Neuronal stem cell (in vitro differentiated cells): ENCODE results near the gene FAM53A.

Source experiments
- DNase-seq: peaks from one replicate; pipeline ENCODE4 v3.0.0-alpha.2; 2013; ENCODE audit warnings: low spot score
- H2AFZ ChIP-seq: one replicate; pipeline ENCODE4 v1.6.1; 2013; ENCODE audit warnings: mild to moderate bottlenecking, low read length, inconsistent platforms
- H2AK5ac ChIP-seq: 2 replicates; pipeline ENCODE4 v1.6.1; 2013; ENCODE audit warnings: low read depth, mild to moderate bottlenecking, inconsistent platforms, low read length, moderate library complexity, mixed read lengths
- H2BK120ac ChIP-seq: 2 replicates; pipeline ENCODE4 v1.6.1; 2013; ENCODE audit warnings: low read depth, mild to moderate bottlenecking, inconsistent platforms, low read length, moderate library complexity, mixed read lengths
- H2BK12ac ChIP-seq: one replicate; pipeline ENCODE4 v1.6.1; 2013; ENCODE audit warnings: low read length, inconsistent platforms
- H2BK15ac ChIP-seq: 2 replicates; pipeline ENCODE4 v1.6.1; 2013; ENCODE audit warnings: mild to moderate bottlenecking, low read length, inconsistent platforms, mixed read lengths
- H2BK5ac ChIP-seq: one replicate; pipeline ENCODE4 v1.6.1; 2013; ENCODE audit warnings: inconsistent platforms, mild to moderate bottlenecking, low read length, moderate library complexity
- H3K14ac ChIP-seq: one replicate; pipeline ENCODE4 v1.6.1; 2013; ENCODE audit warnings: low read length, inconsistent platforms
- H3K18ac ChIP-seq: 2 replicates; pipeline ENCODE4 v1.6.1; 2013; ENCODE audit warnings: low read length, inconsistent platforms
- H3K23ac ChIP-seq: 2 replicates; pipeline ENCODE4 v1.6.1; 2013; ENCODE audit warnings: low read depth, mild to moderate bottlenecking, mixed read lengths, low read length, inconsistent platforms; ENCODE audit not compliant: poor library complexity
- H3K27ac ChIP-seq: replicated peaks from 3 replicates; pipeline ENCODE4 v1.5.1; 2013; ENCODE audit warnings: low read length, inconsistent platforms
- H3K27me3 ChIP-seq, 3 experiments: 2 replicates each; pipeline ENCODE4 v1.6.1; 2013; ENCODE audit warnings: low read length in 3 of 3, mild to moderate bottlenecking in 2 of 3, inconsistent platforms in 1 of 3, low read depth in 1 of 3, mixed read lengths in 1 of 3, moderate library complexity in 1 of 3; ENCODE audit not compliant: control insufficient read depth in 3 of 3, insufficient read depth in 3 of 3
- H3K36me3 ChIP-seq, 2 donors: replicated peaks in 1 of 2; 2 replicates each; pipeline ENCODE4 v1.6.1; 2013; ENCODE audit warnings: low read length in 2 of 2; ENCODE audit not compliant: control insufficient read depth in 2 of 2, insufficient read depth in 2 of 2
- H3K4ac ChIP-seq: 2 replicates; pipeline ENCODE4 v1.6.1; 2013; ENCODE audit warnings: inconsistent platforms, mild to moderate bottlenecking, low read length, moderate library complexity
- H3K4me1 ChIP-seq, 2 donors: 1 replicate in 1 of 2; 2 replicates in 1 of 2; pipeline ENCODE4 v1.6.1; 2013; ENCODE audit warnings: low read length in 2 of 2, low read depth in 1 of 2; ENCODE audit not compliant: control insufficient read depth in 2 of 2, insufficient read depth in 1 of 2
- H3K4me2 ChIP-seq: one replicate; pipeline ENCODE4 v1.6.1; 2013; ENCODE audit warnings: mild to moderate bottlenecking, low read length, inconsistent platforms; ENCODE audit not compliant: insufficient read depth, poor library complexity, severe bottlenecking
- H3K4me3 ChIP-seq, 2 donors: 2 replicates each; pipeline ENCODE4 v1.5.1; 2013; ENCODE audit warnings: low read length in 2 of 2, mild to moderate bottlenecking in 2 of 2, inconsistent platforms in 1 of 2, moderate library complexity in 1 of 2
- H3K79me1 ChIP-seq: one replicate; pipeline ENCODE4 v1.6.1; 2013; ENCODE audit warnings: low read depth, mild to moderate bottlenecking, inconsistent platforms, low read length, moderate library complexity
- H3K9ac ChIP-seq: one replicate; pipeline ENCODE4 v1.6.1; 2013; ENCODE audit warnings: mild to moderate bottlenecking, low read depth, low read length, inconsistent platforms; ENCODE audit not compliant: poor library complexity
- H3K9me3 ChIP-seq, 2 donors: replicated peaks in 1 of 2; 2 replicates each; pipeline versions ENCODE3 to v1.6.1; 2013; ENCODE audit warnings: low read length in 2 of 2, mild to moderate bottlenecking in 2 of 2, inconsistent platforms in 1 of 2, low read depth in 1 of 2, mixed read lengths in 1 of 2, moderate library complexity in 1 of 2; ENCODE audit not compliant: control insufficient read depth in 2 of 2, insufficient read depth in 1 of 2
- H4K8ac ChIP-seq: one replicate; pipeline ENCODE4 v1.6.1; 2013; ENCODE audit warnings: low read depth, mild to moderate bottlenecking, inconsistent platforms, low read length, moderate library complexity
- H4K91ac ChIP-seq: one replicate; pipeline ENCODE4 v1.6.1; 2013; ENCODE audit warnings: low read length, low read depth, mild to moderate bottlenecking, inconsistent platforms; ENCODE audit not compliant: poor library complexity
- WGBS, 2 donors: extraction: QIAGEN DNeasy Blood & Tissue Kit; methylation state at CpG; one replicate each; pipeline ENCODE4 v1.1.7; 2013; ENCODE audit warnings: missing lambda C conversion rate in 2 of 2, mixed read lengths in 1 of 2; ENCODE audit not compliant: insufficient read length in 2 of 2, insufficient replicate concordance in 1 of 2; ENCODE audit errors: extremely low coverage in 2 of 2; 5-methylcytosine and 5-hydroxymethylcytosine counted together

FAM53A gene

DNA sequence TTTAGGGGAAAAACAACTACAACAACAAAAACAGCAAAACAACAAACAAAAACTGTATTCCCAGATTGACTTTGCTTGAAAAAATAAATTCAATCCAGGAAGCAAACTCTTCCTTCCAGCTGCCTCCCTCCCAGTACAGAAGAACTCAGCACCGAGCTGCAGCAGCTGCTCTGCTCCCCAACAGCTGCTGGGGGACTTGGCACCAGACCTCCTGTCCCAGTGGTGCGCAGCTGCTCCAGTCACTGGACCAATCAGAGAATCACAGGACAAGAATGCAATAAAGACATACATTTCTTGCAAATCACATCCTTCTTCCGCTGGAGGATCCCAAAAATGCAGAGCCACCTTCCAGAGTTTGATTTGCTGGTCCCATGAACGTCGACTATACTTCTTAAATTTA lies 11.8 kb upstream of the FAM53A start:
- no peak overlapping the region for H2BK15ac ChIP-seq
- no peak overlapping the region for H4K8ac ChIP-seq
- no peaks in the 10 kb centered on the region for H3K9me3 ChIP-seq
- no peaks in the 10 kb centered on the region for H3K79me1 ChIP-seq
- no peak overlapping the region for H2BK120ac ChIP-seq
- no peaks in the 10 kb centered on the region for H3K27me3 ChIP-seq
- H2AFZ ChIP-seq, result no peak overlapping the region
- H2AK5ac ChIP-seq, result no peak overlapping the region
- no peak overlapping the region for H3K18ac ChIP-seq
- peaks cover 47 to 99% of the 10 kb centered on the region in 2 donors for H3K36me3 ChIP-seq
- no peak overlapping the region for H3K4ac ChIP-seq
- no peak overlapping the region for H4K91ac ChIP-seq
- WGBS, 2 donors, result no CpG with 5 or more reads among the region's 5 CpGs
- no peak overlapping the region for H3K23ac ChIP-seq
- no peak overlapping the region for H3K4me2 ChIP-seq
- no peak for DNase-seq
- no peak overlapping the region for H3K4me3 ChIP-seq
- no peak overlapping the region for H3K27ac ChIP-seq
- no peak overlapping the region for H3K9ac ChIP-seq
- no peak overlapping the region for H2BK5ac ChIP-seq
- no peak overlapping the region for H2BK12ac ChIP-seq
- H3K4me1 ChIP-seq, result no peaks in the 10 kb centered on the region
- no peak overlapping the region for H3K14ac ChIP-seq

DNA sequence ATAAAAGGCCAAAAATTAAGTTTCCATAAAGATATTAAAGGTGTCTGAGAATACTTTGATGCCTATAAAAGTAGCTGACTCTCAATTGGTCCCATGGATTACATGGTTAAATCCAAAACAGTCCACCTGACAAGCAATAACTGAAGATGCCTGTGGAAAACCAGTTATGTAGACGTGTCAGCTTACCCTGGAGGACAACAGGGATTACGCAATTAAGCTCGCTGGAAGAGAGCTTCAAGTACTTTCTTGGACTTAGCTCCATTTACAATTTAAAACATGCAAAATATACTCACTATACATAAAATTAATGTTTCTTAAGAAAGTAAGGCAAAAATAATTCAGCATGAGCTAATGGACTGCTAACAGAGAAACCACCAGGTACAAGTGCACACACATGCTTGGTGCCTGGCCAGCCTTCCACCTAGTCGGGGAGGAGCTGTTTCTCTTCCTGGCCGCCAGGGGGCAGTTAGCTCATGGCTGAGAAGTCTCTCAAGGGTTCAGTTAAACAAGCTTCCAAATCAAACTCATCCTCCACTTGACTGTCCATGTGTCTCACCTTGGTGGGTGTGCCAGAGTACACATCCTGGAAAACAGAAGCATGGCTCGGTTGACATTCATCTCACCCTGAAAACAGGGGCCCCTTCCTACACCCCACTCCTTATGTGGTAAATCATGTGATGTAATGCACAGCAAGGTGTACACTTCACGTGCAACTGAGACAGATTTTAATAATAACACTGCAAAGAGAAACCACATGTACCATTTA lies 9.2 kb upstream of the FAM53A start:
- Histone ChIP-seq H3K4me3 (no peak overlapping the region), H2BK120ac (no peak overlapping the region), H2AK5ac (no peak overlapping the region), H3K4ac (no peak overlapping the region), H3K4me2 (no peak overlapping the region), H2BK15ac (no peak overlapping the region), H3K9me3 (no peaks in the 10 kb centered on the region), H3K23ac (no peak overlapping the region), H2AFZ (no peak overlapping the region), H2BK12ac (no peak overlapping the region), H2BK5ac (no peak overlapping the region), H3K36me3 (peaks cover 44 to 81% of the 10 kb centered on the region in 2 donors), H3K27ac (no peak overlapping the region), H3K27me3 (no peaks in the 10 kb centered on the region), H3K18ac (no peak overlapping the region), H4K8ac (no peak overlapping the region), H3K4me1 (no peaks in the 10 kb centered on the region), H4K91ac (no peak overlapping the region), H3K9ac (no peak overlapping the region), H3K14ac (no peak overlapping the region), H3K79me1 (no peaks in the 10 kb centered on the region)
- DNase-seq, result peak; percentile 67
- no CpG with 5 or more reads among the region's 7 CpGs for WGBS, 2 donors

DNA sequence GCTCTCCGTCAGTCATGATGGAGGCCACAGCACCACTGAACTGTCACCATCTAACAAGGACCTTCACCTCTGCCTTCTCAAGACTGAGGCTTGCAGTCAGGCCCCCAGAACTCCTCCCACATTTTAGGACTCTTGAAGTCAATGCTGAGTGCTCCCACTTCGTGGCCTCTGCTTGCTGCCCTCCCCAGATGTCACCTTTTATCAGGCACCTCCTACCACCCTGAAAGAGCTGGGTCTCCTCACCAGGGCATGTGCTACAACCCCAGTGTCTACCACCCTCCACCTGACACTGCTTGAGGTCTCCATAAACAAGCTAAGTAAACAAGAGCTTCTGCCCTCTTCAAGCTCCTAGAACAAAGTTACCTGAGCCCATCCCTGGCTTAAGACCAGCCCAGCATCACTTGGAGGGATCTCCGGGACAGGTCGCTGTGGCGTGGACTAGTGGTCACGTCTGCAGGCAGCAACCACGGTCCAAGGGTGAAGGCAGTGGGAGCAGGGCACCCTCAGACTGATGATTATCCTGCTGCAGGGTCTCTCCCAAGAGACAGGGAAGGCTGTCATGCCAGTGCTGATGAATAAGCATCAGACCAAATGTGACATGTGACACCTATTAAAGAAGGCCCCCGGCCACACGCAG lies 7.7 kb upstream of the FAM53A start:
- Histone ChIP-seq H4K91ac (no peak overlapping the region), H3K79me1 (no peaks in the 10 kb centered on the region), H2BK12ac (no peak overlapping the region), H3K18ac (no peak overlapping the region), H3K4ac (no peak overlapping the region), H3K4me1 (no peaks in the 10 kb centered on the region), H3K9ac (peak overlapping the region; percentile 30), H3K27me3 (no peaks in the 10 kb centered on the region), H4K8ac (no peak overlapping the region), H3K27ac (no peak overlapping the region), H3K23ac (no peak overlapping the region), H3K14ac (no peak overlapping the region), H3K36me3 (peaks cover 39 to 67% of the 10 kb centered on the region in 2 donors), H2AK5ac (no peak overlapping the region), H2BK5ac (no peak overlapping the region), H3K4me3 (no peak overlapping the region), H2BK120ac (no peak overlapping the region), H2BK15ac (no peak overlapping the region), H3K9me3 (no peaks in the 10 kb centered on the region), H2AFZ (no peak overlapping the region), H3K4me2 (no peak overlapping the region)
- WGBS, 2 donors, result no CpG with 5 or more reads among the region's 9 CpGs
- DNase-seq, result no peak

DNA sequence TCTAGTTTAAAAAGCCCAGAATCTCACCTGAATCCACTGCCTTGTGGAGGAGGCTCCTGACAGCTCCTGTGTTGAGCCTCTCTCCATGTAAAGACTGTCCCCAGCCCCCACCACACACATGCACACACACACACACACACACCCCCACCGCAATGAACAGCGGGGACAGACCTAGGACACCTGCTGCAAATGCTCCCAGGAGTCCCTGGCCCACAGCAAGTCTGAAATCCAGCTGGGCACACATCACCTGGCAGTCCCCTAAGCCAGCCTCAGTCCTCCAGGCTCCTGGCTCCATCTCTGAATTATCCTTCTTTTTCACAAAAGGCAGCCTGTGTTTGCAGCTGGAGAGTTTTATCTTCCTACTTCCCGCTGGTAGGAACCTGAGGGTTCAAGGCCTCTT lies 6.6 kb upstream of the FAM53A start:
- H4K8ac ChIP-seq, result no peak overlapping the region
- no peak overlapping the region for H2BK5ac ChIP-seq
- DNase-seq, result no peak
- no peak overlapping the region for H3K18ac ChIP-seq
- no peak overlapping the region for H2BK120ac ChIP-seq
- H2AFZ ChIP-seq, result no peak overlapping the region
- no peak overlapping the region for H3K27ac ChIP-seq
- H3K4me2 ChIP-seq, result no peak overlapping the region
- no peak overlapping the region for H4K91ac ChIP-seq
- no peaks in the 10 kb centered on the region for H3K79me1 ChIP-seq
- no peaks in the 10 kb centered on the region for H3K27me3 ChIP-seq
- H3K4ac ChIP-seq, result no peak overlapping the region
- H3K23ac ChIP-seq, result peak overlapping the region; percentile 34
- H3K14ac ChIP-seq, result no peak overlapping the region
- H3K4me1 ChIP-seq, result no peaks in the 10 kb centered on the region
- H3K9me3 ChIP-seq, result peaks cover 0 to 1% of the 10 kb centered on the region in 2 donors
- H3K4me3 ChIP-seq, result no peak overlapping the region
- no CpG with 5 or more reads among the region's 3 CpGs for whole genome bisulfite sequencing, 2 donors
- no peak overlapping the region for H2AK5ac ChIP-seq
- no peak overlapping the region for H2BK15ac ChIP-seq
- H2BK12ac ChIP-seq, result no peak overlapping the region
- peaks cover 33 to 56% of the 10 kb centered on the region in 2 donors for H3K36me3 ChIP-seq
- H3K9ac ChIP-seq, result peak overlapping the region; percentile 64
